Upper lobe of left lung (tissue), 4 donors: Measurements from ENCODE around the gene CEBPE.

Source experiments
- CTCF ChIP-seq, 6 experiments: fragments of 450-650 bp in 4 of 6; fragments of 200-600 bp in 2 of 6; sonication (generic) in 2 of 6; IDR thresholded peaks; one replicate each; pipeline ENCODE4 v1.5.1; 2016 to 2019; ENCODE audit warnings: antibody characterized with exemption in 6 of 6
- EP300 ChIP-seq, 4 donors: sonication (generic); formaldehyde crosslinking; IDR thresholded peaks; one replicate each; pipeline ENCODE4 v1.5.1; 2017; ENCODE audit warnings: antibody characterized with exemption in 4 of 4, control low read depth in 2 of 4

- TF ChIP-seq EP300 (IDR thresholded peaks at IDR 0.05) (no peak), CTCF (IDR thresholded peaks at IDR 0.05) (no peak)
Observed at GRCh38 chr14:23140371-23140770, 21.3 kb upstream of the CEBPE start.
